Uterus (tissue), 4 donors: ENCODE results near the gene APOH. TPM values are rescaled to one million over a fixed set of nuclear protein-coding genes. Genes with fewer than 3 reads are reported as not detected.

Source experiments
- DNase-seq, 2 donors: peaks; one replicate each; pipeline ENCODE4 v3.0.0-alpha.2; 2019 to 2020
- H3K27ac ChIP-seq, 2 donors: fragments of 200-600 bp; sonication (generic); 1 replicate in 1 of 2; 2 replicates in 1 of 2; pipeline ENCODE4 v1.5.1; 2016 to 2018
- H3K27me3 ChIP-seq, 2 donors: fragments of 200-600 bp; sonication (generic); one replicate each; pipeline ENCODE4 v1.5.1; 2018 to 2019; ENCODE audit warnings: control low read depth in 1 of 2
- H3K36me3 ChIP-seq, 2 donors: fragments of 200-600 bp; sonication (generic); one replicate each; pipeline ENCODE4 v1.5.1; 2019; ENCODE audit warnings: control low read depth in 1 of 2
- H3K4me1 ChIP-seq, 2 donors: fragments of 200-600 bp; sonication (generic); one replicate each; pipeline ENCODE4 v1.5.1; 2018 to 2019; ENCODE audit warnings: control low read depth in 1 of 2
- H3K4me3 ChIP-seq, 2 donors: fragments of 200-600 bp; sonication (generic); 1 replicate in 1 of 2; 2 replicates in 1 of 2; pipeline ENCODE4 v1.5.1; 2018 to 2019; ENCODE audit warnings: mild to moderate bottlenecking in 1 of 2
- H3K9me3 ChIP-seq, 2 donors: fragments of 200-600 bp; sonication (generic); one replicate each; pipeline ENCODE4 v1.5.1; 2019; ENCODE audit warnings: control low read depth in 1 of 2
- CTCF ChIP-seq, 4 experiments: fragments of 200-600 bp in 2 of 4; fragments of 450-650 bp in 2 of 4; sonication (generic) in 2 of 4; IDR thresholded peaks; one replicate each; pipeline ENCODE4 v1.5.1; 2016 to 2019; ENCODE audit warnings: antibody characterized with exemption in 4 of 4, mild to moderate bottlenecking in 2 of 4, moderate library complexity in 1 of 4
- POLR2A ChIP-seq, 2 donors: fragments of 450-650 bp; IDR thresholded peaks; one replicate each; pipeline ENCODE4 v1.6.1; 2016; ENCODE audit warnings: antibody characterized with exemption in 2 of 2, mild to moderate bottlenecking in 1 of 2, moderate library complexity in 1 of 2
- intact Hi-C: fragments of 100-400 bp; cut with DNase I; formaldehyde crosslinking; loops from one replicate; pipeline ENCODE4 v1.15.1; 2023; ENCODE audit warnings: low total_unique reads
- total RNA-seq, 4 donors: library from RNA; depleted of rRNA in 3 of 4; stranded (reverse); fragments of >200 nt in 3 of 4; gene quantifications; one replicate each; pipeline versions ENCODE4 v1.1.0 to v1.2.4, GENCODE V29; 2014 to 2023
- donor health status: DM: yes; HTN: yes; CAD: no.

APOH gene
- total RNA-seq, 4 donors from 2014 or later, result 0.61 TPM; not detected in 3

- Histone ChIP-seq H3K4me1 (no peaks in the 10 kb centered on the region), H3K36me3 (no peaks in the 10 kb centered on the region), H3K27ac (peak overlapping the region; percentile 13 to 68), H3K4me3 (no peak overlapping the region), H3K27me3 (no peaks in the 10 kb centered on the region), H3K9me3 (no peaks in the 10 kb centered on the region)
- intact Hi-C loops, result no loop called here
- TF ChIP-seq CTCF (IDR thresholded peaks at IDR 0.05) (no peak), POLR2A (IDR thresholded peaks at IDR 0.05) (no peak)
- no peak for DNase-seq
These were observed 44.3 kb upstream of the APOH start for GRCh38 chr17:66273586-66273848.

GRCh38 chr17:66272811-66273585 lies 43.8 kb upstream of the APOH start:
- H3K4me3 ChIP-seq, result no peak overlapping the region
- intact Hi-C loops, result no loop called here
- H3K9me3 ChIP-seq, result no peaks in the 10 kb centered on the region
- TF ChIP-seq POLR2A (IDR thresholded peaks at IDR 0.05) (no peak), CTCF (IDR thresholded peaks at IDR 0.05) (no peak)
- peak overlapping the region; percentile 13 to 68 for H3K27ac ChIP-seq
- H3K36me3 ChIP-seq, result no peaks in the 10 kb centered on the region
- H3K27me3 ChIP-seq, result no peaks in the 10 kb centered on the region
- peak in 1 of 2 donors; percentile 49 for DNase-seq
- no peaks in the 10 kb centered on the region for H3K4me1 ChIP-seq

GRCh38 chr17:66271512-66271911 lies 42.3 kb upstream of the APOH start:
- DNase-seq, result no peak
- Histone ChIP-seq H3K36me3 (no peaks in the 10 kb centered on the region), H3K9me3 (no peaks in the 10 kb centered on the region), H3K4me3 (no peak overlapping the region), H3K27me3 (no peaks in the 10 kb centered on the region), H3K27ac (no peak overlapping the region), H3K4me1 (no peaks in the 10 kb centered on the region)
- TF ChIP-seq CTCF (IDR thresholded peaks at IDR 0.05) (no peak), POLR2A (IDR thresholded peaks at IDR 0.05) (no peak)
- intact Hi-C loops, result no loop called here

- DNase-seq, result no peak
- Histone ChIP-seq H3K36me3 (no peaks in the 10 kb centered on the region), H3K27ac (no peak overlapping the region), H3K27me3 (no peaks in the 10 kb centered on the region), H3K9me3 (no peaks in the 10 kb centered on the region), H3K4me3 (no peak overlapping the region), H3K4me1 (no peaks in the 10 kb centered on the region)
- TF ChIP-seq POLR2A (IDR thresholded peaks at IDR 0.05) (no peak), CTCF (IDR thresholded peaks at IDR 0.05) (no peak)
- intact Hi-C loops, result no loop called here
These were observed 40.9 kb upstream of the APOH start for GRCh38 chr17:66270106-66270505.

GRCh38 chr17:66268247-66268927 lies 39.2 kb upstream of the APOH start:
- peak in 1 of 2 donors; percentile 23 for DNase-seq
- Histone ChIP-seq H3K4me3 (no peak overlapping the region), H3K9me3 (no peaks in the 10 kb centered on the region), H3K27me3 (no peaks in the 10 kb centered on the region), H3K36me3 (no peaks in the 10 kb centered on the region), H3K27ac (peak overlapping the region; percentile 25 to 57), H3K4me1 (no peaks in the 10 kb centered on the region)
- TF ChIP-seq CTCF (IDR thresholded peaks at IDR 0.05) (no peak), POLR2A (IDR thresholded peaks at IDR 0.05) (no peak)
- intact Hi-C loops, result no loop called here
